Psoas muscle (tissue), 8 donors: ENCODE results near the gene MRPS27. TPM values are rescaled to one million over a fixed set of nuclear protein-coding genes. Genes with fewer than 3 reads are reported as not detected.

Experiments used
- ATAC-seq, 4 donors: fragments of 200-7000 bp; cut with Tn5 transposase; one replicate each; pipeline ENCODE4 v1.9.1; 2020; ENCODE audit warnings: moderate library complexity in 3 of 4, mild to moderate bottlenecking in 2 of 4
- DNase-seq, 2 donors: peaks; one replicate each; pipeline ENCODE4 v3.0.0-alpha.2; 2020
- H3K27ac ChIP-seq: fragments of 200-600 bp; one replicate; pipeline ENCODE4 v1.8.0; 2022
- H3K27me3 ChIP-seq, 3 donors: fragments of 200-600 bp in 1 of 3; one replicate each; pipeline versions ENCODE4 v1.6.1 to v1.8.0; 2013 to 2022; ENCODE audit warnings: low read length in 2 of 3, mild to moderate bottlenecking in 2 of 3, moderate library complexity in 1 of 3; ENCODE audit not compliant: insufficient read depth in 3 of 3
- H3K36me3 ChIP-seq, 2 donors: fragments of 200-600 bp in 1 of 2; one replicate each; pipeline versions ENCODE4 v1.6.1 to v1.8.0; 2013 to 2022; ENCODE audit warnings: low read depth in 1 of 2, mild to moderate bottlenecking in 1 of 2, moderate library complexity in 1 of 2; ENCODE audit not compliant: insufficient read depth in 1 of 2
- H3K4me1 ChIP-seq: fragments of 200-600 bp; one replicate; pipeline ENCODE4 v1.8.0; 2022
- H3K4me3 ChIP-seq: fragments of 200-600 bp; one replicate; pipeline ENCODE4 v1.8.0; 2022; ENCODE audit warnings: mild to moderate bottlenecking
- H3K9me3 ChIP-seq: fragments of 200-600 bp; one replicate; pipeline ENCODE4 v1.8.0; 2022
- CTCF ChIP-seq: fragments of 200-600 bp; IDR thresholded peaks from one replicate; pipeline ENCODE4 v1.8.0; 2022; ENCODE audit warnings: antibody characterized with exemption
- WGBS, 3 donors: extraction: QIAGEN DNeasy Blood & Tissue Kit; methylation state at CpG; one replicate each; pipeline versions ENCODE4 v1.1.6 to v1.1.7; 2013; 5-methylcytosine and 5-hydroxymethylcytosine counted together
- intact Hi-C, 2 donors: fragments of 100-400 bp; cut with DNase I; formaldehyde crosslinking; loops; one replicate each; pipeline versions ENCODE4 v1.11.0 to v1.14.2; 2022
- polyA plus RNA-seq, 3 donors: library from polyadenylated mRNA; stranded (reverse); fragments of 200-250 nt; gene quantifications; one replicate each; pipeline ENCODE4 v1.2.3, GENCODE V29; 2013
- total RNA-seq, 4 donors: library from RNA; stranded (reverse); fragmentation: NEBNext Ultra II Directional in 2 of 4; extraction: Animal tissue kit (Norgen Biotek cat#: 25700) in 2 of 4; gene quantifications; one replicate each; pipeline versions ENCODE4 v1.2.1 to v1.2.4, GENCODE V29; 2021 to 2023
- donor health status: healthy with polysubstance abuse.
- donor health status: DM: no; HTN: no; CAD: no; lungs with moderate emphysema.
- donor health status: Bipolar disorder and iron deficiency.
- donor health status: healthy.
- donor health status: DM: yes; HTN: yes; CAD: no.
- donor health status: DM: no; HTN: no; CAD: no.
- donor health status: DM: no; HTN: no; CAD: no.
- donor health status: DM: yes; HTN: yes; CAD: no.

Gene MRPS27
- total and polyA plus RNA-seq, 7 donors = 34.9 to 76.9 (median 55.5) TPM

GRCh38 chr5:72267685-72268084, 52.4 kb downstream of the MRPS27 start:
- Histone ChIP-seq H3K27me3 (no peaks in the 10 kb centered on the region), H3K9me3 (no peaks in the 10 kb centered on the region), H3K4me1 (peaks cover 23% of the 10 kb centered on the region), H3K36me3 (no peaks in the 10 kb centered on the region), H3K4me3 (no peak overlapping the region), H3K27ac (no peak overlapping the region)
- intact Hi-C loops = no loop called here
- ATAC-seq = no peak
- DNase-seq = no peak
- TF ChIP-seq CTCF = no peak

- WGBS, 3 donors = 95 to 97% (median 96%) methylated on average over 2 of the region's 2 CpGs
- Histone ChIP-seq H3K4me3 (no peak overlapping the region), H3K27me3 (no peaks in the 10 kb centered on the region), H3K9me3 (no peaks in the 10 kb centered on the region), H3K36me3 (no peaks in the 10 kb centered on the region), H3K27ac (no peak overlapping the region), H3K4me1 (peaks cover 23% of the 10 kb centered on the region)
- intact Hi-C loops = no loop called here
- ATAC-seq (no peak), DNase-seq (no peak)
- TF ChIP-seq CTCF = no peak
Observed at GRCh38 chr5:72266862-72267261, 53.2 kb downstream of the MRPS27 start.

GRCh38 chr5:72265032-72265877, 54.8 kb downstream of the MRPS27 start:
- intact Hi-C loops = no loop called here

GRCh38 chr5:72256536-72256935, 63.5 kb downstream of the MRPS27 start:
- no peak for ATAC-seq
- no peaks in the 10 kb centered on the region for H3K9me3 ChIP-seq
- intact Hi-C loops = no loop called here
- H3K4me3 ChIP-seq = no peak overlapping the region
- H3K27ac ChIP-seq = no peak overlapping the region
- no peak for TF ChIP-seq CTCF
- H3K36me3 ChIP-seq = no peaks in the 10 kb centered on the region
- no peaks in the 10 kb centered on the region for H3K27me3 ChIP-seq
- H3K4me1 ChIP-seq = peaks cover 12% of the 10 kb centered on the region
- DNase-seq = no peak
- 89 to 94% (median 92%) methylated on average over 2 of the region's 2 CpGs for WGBS, 3 donors

More at GRCh38 chr5:72265032-72265877, 54.8 kb downstream of the MRPS27 start:
- 82 to 92% (median 84%) methylated on average over 5 of the region's 5 CpGs for WGBS, 3 donors
- Histone ChIP-seq H3K27me3 (no peaks in the 10 kb centered on the region), H3K4me3 (no peak overlapping the region), H3K36me3 (no peaks in the 10 kb centered on the region), H3K9me3 (no peaks in the 10 kb centered on the region), H3K4me1 (peaks cover 23% of the 10 kb centered on the region), H3K27ac (peak overlapping the region; percentile 32)
- ATAC-seq = peak in 2 of 4 donors; percentile 39 to 65
- no peak for DNase-seq
- no peak for TF ChIP-seq CTCF
